Suprapubic skin (tissue), 4 donors: ENCODE results near the gene GOLGA6B. TPM values are rescaled to one million over a fixed set of nuclear protein-coding genes. Genes with fewer than 3 reads are reported as not detected.
"Not testable (repeated sequence)": the region's sequence is repeated elsewhere in the genome, so short reads cannot be mapped to it uniquely, and the experiment has no call there.

Source experiments
- DNase-seq, 2 donors: peaks; one replicate each; pipeline ENCODE4 v3.0.0-alpha.2; 2019; ENCODE audit warnings: low spot score in 2 of 2
- H3K27ac ChIP-seq: fragments of 200-600 bp; sonication (generic); one replicate; pipeline ENCODE4 v1.5.1; 2019
- H3K27me3 ChIP-seq: fragments of 200-600 bp; sonication (generic); one replicate; pipeline ENCODE4 v1.5.1; 2019
- H3K36me3 ChIP-seq: fragments of 200-600 bp; sonication (generic); one replicate; pipeline ENCODE4 v1.5.1; 2019
- H3K4me1 ChIP-seq: fragments of 200-600 bp; sonication (generic); one replicate; pipeline ENCODE4 v1.5.1; 2019
- H3K4me3 ChIP-seq: fragments of 200-600 bp; sonication (generic); one replicate; pipeline ENCODE4 v1.5.1; 2019; ENCODE audit warnings: mild to moderate bottlenecking
- H3K9me3 ChIP-seq: fragments of 200-600 bp; sonication (generic); one replicate; pipeline ENCODE4 v1.5.1; 2019
- EP300 ChIP-seq: sonication (generic); formaldehyde crosslinking; IDR thresholded peaks from one replicate; pipeline ENCODE4 v1.6.1; 2017; ENCODE audit warnings: antibody characterized with exemption
- POLR2A ChIP-seq, 2 donors: fragments of 450-650 bp; IDR thresholded peaks; one replicate each; pipeline ENCODE4 v1.6.1; 2017; ENCODE audit warnings: antibody characterized with exemption in 2 of 2, mild to moderate bottlenecking in 2 of 2, moderate library complexity in 2 of 2
- POLR2AphosphoS5 ChIP-seq, 3 donors: sonication (generic); formaldehyde crosslinking; IDR thresholded peaks; one replicate each; pipeline ENCODE4 v1.6.1; 2017; ENCODE audit warnings: antibody characterized with exemption in 3 of 3
- WGBS: methylation state at CpG from one replicate; pipeline ENCODE4 v1.1.5; 2018; 5-methylcytosine and 5-hydroxymethylcytosine counted together
- total RNA-seq, 4 donors: library from RNA; depleted of rRNA; stranded (reverse); fragments of >200 nt; gene quantifications; one replicate each; pipeline ENCODE4 v1.1.0, GENCODE V29; 2016
- TF ChIP-seq, protein P1 (sequence below), 2 donors: fragments of 200-600 bp in 1 of 2; fragments of 450-650 bp in 1 of 2; sonication (generic) in 1 of 2; IDR thresholded peaks; one replicate each; pipeline ENCODE4 v1.5.1; 2016 to 2019; ENCODE audit warnings: antibody characterized with exemption in 2 of 2, mild to moderate bottlenecking in 1 of 2, moderate library complexity in 1 of 2

The GOLGA6B gene, protein sequence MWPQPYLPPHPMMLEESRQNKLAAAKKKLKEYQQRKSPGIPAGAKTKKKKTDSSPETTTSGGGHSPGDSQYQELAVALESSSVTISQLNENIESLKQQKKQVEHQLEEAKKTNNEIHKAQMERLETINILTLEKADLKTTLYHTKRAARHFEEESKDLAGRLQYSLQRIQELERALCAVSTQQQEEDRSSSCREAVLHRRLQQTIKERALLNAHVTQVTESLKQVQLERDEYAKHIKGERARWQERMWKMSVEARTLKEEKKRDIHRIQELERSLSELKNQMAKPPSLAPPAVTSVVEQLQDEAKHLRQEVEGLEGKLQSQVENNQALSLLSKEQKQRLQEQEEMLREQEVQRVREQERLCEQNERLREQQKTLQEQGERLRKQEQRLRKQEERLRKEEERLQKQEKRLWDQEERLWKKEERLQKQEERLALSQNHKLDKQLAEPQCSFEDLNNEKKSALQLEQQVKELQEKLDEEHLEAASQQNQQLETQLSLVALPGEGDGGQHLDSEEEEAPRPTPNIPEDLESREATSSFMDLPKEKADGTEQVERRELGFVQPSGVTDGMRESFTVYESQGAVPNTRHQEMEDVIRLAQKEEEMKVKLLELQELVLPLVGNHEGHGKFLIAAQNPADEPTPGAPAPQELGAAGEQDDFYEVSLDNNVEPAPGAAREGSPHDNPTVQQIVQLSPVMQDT
- total RNA-seq, result under 1 TPM in 1 of 4 donors, not detected in 3; 0.80 TPM

DNA sequence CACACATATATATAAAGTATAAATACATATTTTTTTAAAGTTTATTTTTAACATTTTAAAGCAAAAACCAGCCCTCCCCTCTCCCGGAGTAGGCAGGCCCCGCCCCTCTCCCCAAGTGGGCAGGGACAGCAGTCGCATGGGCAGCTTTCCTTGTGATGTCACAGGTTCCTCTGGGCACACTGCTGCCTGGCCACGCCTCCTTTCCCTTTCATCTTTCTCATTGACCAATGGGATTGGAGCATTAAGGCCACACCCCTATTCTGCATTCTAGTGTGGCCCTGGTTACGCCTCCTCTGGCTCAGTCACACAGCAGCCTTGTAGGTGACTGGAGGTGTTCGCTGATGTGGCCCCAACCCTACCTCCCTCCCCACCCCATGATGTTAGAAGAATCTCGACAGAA is at the start of gene GOLGA6B:
TSS of gene GOLGA6B (plus strand) at position 301 of the 400 bp plus-strand sequence. CDS start at position 342, 41 bp downstream.
- H3K4me3 ChIP-seq, H3K9me3 ChIP-seq, H3K4me1 ChIP-seq, DNase-seq, H3K27me3 ChIP-seq, H3K36me3 ChIP-seq, H3K27ac ChIP-seq: not testable (repeated sequence)
- no CpG with 5 or more reads among the region's 7 CpGs for WGBS

DNA sequence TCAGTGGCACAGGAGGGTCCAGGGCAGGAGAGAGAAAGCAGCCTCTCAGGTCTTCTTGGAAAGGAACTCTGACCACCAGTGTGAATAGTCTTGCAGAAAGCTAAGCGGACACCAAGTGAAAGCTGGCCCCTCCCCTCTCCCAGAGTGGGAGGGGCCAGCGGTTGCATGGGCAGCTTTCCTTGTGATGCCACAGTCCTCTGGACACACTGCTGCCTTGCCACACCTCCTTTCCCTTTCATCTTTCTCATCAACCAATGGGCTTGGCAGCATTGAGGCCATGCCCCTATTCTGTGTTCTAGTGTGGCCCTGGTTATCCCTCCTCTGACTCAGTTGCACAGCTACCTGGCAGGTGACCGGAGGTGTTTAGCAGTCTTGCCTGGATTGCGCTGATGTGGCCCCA is 49.7 kb upstream of the GOLGA6B start:
- Histone ChIP-seq H3K36me3 (no peaks in the 10 kb centered on the region), H3K4me3 (no peak overlapping the region), H3K9me3 (no peaks in the 10 kb centered on the region), H3K4me1 (no peaks in the 10 kb centered on the region), H3K27ac (no peak overlapping the region), H3K27me3 (no peaks in the 10 kb centered on the region)
- WGBS, result 89% methylated on average over 4 of the region's 4 CpGs
- no peak for DNase-seq
- TF ChIP-seq, protein P1, sequence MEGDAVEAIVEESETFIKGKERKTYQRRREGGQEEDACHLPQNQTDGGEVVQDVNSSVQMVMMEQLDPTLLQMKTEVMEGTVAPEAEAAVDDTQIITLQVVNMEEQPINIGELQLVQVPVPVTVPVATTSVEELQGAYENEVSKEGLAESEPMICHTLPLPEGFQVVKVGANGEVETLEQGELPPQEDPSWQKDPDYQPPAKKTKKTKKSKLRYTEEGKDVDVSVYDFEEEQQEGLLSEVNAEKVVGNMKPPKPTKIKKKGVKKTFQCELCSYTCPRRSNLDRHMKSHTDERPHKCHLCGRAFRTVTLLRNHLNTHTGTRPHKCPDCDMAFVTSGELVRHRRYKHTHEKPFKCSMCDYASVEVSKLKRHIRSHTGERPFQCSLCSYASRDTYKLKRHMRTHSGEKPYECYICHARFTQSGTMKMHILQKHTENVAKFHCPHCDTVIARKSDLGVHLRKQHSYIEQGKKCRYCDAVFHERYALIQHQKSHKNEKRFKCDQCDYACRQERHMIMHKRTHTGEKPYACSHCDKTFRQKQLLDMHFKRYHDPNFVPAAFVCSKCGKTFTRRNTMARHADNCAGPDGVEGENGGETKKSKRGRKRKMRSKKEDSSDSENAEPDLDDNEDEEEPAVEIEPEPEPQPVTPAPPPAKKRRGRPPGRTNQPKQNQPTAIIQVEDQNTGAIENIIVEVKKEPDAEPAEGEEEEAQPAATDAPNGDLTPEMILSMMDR (IDR thresholded peaks at IDR 0.05), result no peak
- TF ChIP-seq POLR2AphosphoS5 (IDR thresholded peaks at IDR 0.05) (no peak), EP300 (no peak), POLR2A (IDR thresholded peaks at IDR 0.05) (no peak)

DNA sequence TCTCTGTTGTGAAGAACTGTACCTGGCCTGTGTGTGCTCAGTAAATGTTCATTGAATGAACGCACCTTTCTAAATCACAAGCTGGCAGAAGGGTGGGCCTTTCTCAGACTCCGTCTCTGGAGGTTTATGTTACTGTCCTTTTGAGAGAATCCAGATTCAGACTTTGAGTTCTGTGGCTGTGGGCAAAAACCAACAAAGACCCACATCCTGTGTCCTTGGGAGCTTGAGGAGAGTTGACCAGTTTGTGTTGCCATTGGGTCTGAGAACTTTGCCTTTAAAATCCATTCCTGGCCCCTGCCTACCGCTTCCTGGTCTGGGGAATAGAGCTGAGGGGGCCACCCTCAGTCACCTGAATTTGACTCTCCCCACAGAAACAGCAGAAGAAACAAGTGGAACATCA is 46.4 kb upstream of the GOLGA6B start:
- not testable (repeated sequence) for H3K9me3 ChIP-seq, DNase-seq
- WGBS, result 95% methylated on average over 3 of the region's 3 CpGs

DNA sequence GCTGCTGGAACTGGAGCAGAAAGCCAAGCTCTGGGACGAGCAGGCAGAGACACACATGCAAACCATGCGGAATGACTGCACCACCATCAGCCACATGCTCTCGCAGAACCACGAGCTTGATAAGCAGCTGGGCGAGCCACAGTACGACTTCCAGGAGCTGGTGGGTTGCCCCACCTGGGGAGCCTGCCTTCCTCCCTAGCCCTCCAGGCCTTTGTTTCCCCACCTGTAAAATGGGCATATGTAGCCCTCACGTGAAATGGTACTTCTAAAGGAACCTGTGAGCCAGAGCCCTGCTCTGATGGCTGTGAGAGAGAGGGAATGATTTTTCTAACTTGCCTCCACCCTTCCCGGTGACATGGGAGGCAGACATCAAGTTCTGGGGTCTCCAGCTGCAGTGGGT is 44.6 kb upstream of the GOLGA6B start:
- no peaks in the 10 kb centered on the region for H3K4me1 ChIP-seq
- 86% methylated on average over 8 of the region's 8 CpGs for WGBS
- no peak for DNase-seq
- no peak overlapping the region for H3K4me3 ChIP-seq
- no peaks in the 10 kb centered on the region for H3K36me3 ChIP-seq
- H3K27ac ChIP-seq, result no peak overlapping the region
- H3K9me3 ChIP-seq, result no peaks in the 10 kb centered on the region
- no peak for TF ChIP-seq POLR2AphosphoS5 (IDR thresholded peaks at IDR 0.05)
- TF ChIP-seq POLR2A (IDR thresholded peaks at IDR 0.05), result no peak
- no peak for TF ChIP-seq EP300
- H3K27me3 ChIP-seq, result no peaks in the 10 kb centered on the region

More for the DNA sequence above, 46.4 kb upstream of the GOLGA6B start:
- H3K4me3 ChIP-seq, H3K36me3 ChIP-seq, H3K27ac ChIP-seq, H3K27me3 ChIP-seq, H3K4me1 ChIP-seq: not testable (repeated sequence)

DNA sequence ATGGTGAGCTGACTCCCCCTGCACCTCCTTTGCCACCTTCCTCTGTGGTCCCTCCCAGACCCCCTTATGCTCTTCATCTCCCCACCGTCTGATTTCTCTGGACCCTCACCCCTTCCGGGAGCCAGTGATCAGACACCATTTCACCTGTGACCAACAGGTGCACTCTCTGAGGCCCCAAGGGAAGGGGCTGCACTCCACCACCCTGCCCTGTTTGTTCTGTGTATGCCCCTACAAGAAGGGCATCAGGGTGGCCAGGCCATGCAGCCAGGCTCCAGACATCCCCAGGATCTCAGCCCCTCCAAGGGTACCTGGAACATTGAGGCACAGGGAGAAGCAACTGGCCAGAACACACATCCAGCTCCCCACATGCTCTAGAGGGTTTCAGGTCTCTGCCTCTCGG is 42.2 kb upstream of the GOLGA6B start:
- not testable (repeated sequence) for DNase-seq
- 90% methylated on average over 3 of the region's 3 CpGs for WGBS

DNA sequence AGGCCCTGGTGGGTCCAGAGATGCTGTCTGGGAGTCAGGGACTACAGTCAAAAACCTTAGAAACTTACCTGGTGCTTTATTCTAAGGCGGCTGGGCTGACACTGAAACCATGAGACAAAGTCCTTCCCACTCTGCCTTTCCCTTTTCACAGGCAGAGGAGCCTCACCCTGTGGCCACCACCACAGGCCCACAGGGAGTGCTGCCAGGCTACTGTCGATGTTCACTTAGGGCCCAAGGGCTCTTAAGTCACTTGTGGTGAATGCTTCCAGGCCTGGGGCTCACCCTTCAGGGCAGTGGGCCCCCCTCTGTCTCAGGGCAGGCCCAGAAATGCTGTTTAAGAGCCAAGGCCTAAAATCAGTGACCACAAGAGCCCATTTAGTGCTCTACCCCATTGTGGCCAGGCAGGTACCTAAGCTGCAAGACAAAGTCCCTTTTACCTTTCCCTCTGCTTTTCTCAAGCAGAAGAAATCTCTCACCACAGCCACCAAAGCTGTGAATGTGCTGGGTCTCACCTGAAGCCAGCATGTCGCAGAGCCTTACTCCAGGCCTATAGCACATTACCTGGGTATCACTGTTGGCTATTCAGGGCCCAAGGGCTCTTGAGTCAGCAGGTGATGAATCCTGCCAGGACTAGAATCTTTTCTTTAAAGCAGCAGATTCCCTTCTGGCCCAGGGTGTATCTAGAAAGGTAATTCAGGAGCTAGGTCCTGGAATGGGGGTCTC is 39.5 kb upstream of the GOLGA6B start:
- H3K4me3 ChIP-seq, result no peak overlapping the region
- H3K27me3 ChIP-seq, result no peaks in the 10 kb centered on the region
- TF ChIP-seq POLR2AphosphoS5 (IDR thresholded peaks at IDR 0.05) (no peak), POLR2A (IDR thresholded peaks at IDR 0.05) (no peak), EP300 (no peak)
- TF ChIP-seq, protein P1 (IDR thresholded peaks at IDR 0.05), result no peak
- no peaks in the 10 kb centered on the region for H3K9me3 ChIP-seq
- no peaks in the 10 kb centered on the region for H3K36me3 ChIP-seq
- no peak for DNase-seq
- 84% methylated on average over 3 of the region's 3 CpGs for WGBS
- H3K4me1 ChIP-seq, result no peaks in the 10 kb centered on the region
- no peak overlapping the region for H3K27ac ChIP-seq

More for the DNA sequence above, 42.2 kb upstream of the GOLGA6B start:
- not testable (repeated sequence) for H3K27me3 ChIP-seq, H3K9me3 ChIP-seq, H3K4me3 ChIP-seq, H3K4me1 ChIP-seq, H3K36me3 ChIP-seq, H3K27ac ChIP-seq

DNA sequence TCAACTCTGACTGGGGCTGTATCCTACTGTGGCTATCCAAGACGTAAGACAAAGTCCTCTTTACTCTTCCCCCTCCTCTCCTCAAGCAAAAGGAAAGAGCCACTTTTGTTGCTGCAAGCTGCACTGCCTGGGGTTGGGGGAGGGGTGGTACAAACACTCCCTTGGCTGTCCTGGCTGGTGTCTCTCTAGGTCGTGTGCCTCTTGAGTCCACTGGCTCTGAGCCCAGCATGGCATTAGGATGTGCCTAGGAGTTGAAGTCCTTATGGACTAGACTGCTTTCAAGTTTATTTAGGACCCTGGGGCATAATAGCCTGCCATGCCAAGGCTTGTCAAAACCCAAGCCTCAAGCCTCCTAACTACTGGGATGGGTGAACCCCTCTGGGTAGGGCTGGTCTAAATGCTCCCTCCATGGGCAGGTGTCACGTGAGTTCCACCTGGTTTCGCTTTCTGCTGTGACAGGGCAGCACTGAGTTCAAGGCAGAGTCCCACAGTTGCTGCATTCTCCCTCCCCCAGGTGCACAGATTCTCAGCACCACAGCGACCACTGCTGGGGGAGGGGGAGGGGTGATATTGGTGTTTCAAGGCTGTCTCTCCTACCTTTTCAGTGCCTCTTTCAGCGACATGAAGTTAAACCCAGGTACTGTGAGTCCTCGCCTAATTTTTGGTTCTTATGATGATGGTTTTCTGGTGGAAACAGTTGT is 38.8 kb upstream of the GOLGA6B start:
- not testable (repeated sequence) for H3K9me3 ChIP-seq

More for the DNA sequence above, 38.8 kb upstream of the GOLGA6B start:
- not testable (repeated sequence) for H3K4me1 ChIP-seq, H3K27ac ChIP-seq, H3K4me3 ChIP-seq, H3K36me3 ChIP-seq, DNase-seq, H3K27me3 ChIP-seq
- 59% methylated on average over 5 of the region's 7 CpGs for WGBS
